HG02884 (cell line): ENCODE data around the gene EOMES.
"Not testable (repeated sequence)": the region's sequence is repeated elsewhere in the genome, so short reads cannot be mapped to it uniquely, and the experiment has no call there.

Experiments
- ATAC-seq: cut with Tn5 transposase; IDR thresholded peaks from one replicate; pipeline ENCODE4 v1.9.1; 2021; ENCODE audit warnings: mild to moderate bottlenecking, moderate library complexity; ENCODE audit not compliant: unreplicated experiment

Gene EOMES

DNA sequence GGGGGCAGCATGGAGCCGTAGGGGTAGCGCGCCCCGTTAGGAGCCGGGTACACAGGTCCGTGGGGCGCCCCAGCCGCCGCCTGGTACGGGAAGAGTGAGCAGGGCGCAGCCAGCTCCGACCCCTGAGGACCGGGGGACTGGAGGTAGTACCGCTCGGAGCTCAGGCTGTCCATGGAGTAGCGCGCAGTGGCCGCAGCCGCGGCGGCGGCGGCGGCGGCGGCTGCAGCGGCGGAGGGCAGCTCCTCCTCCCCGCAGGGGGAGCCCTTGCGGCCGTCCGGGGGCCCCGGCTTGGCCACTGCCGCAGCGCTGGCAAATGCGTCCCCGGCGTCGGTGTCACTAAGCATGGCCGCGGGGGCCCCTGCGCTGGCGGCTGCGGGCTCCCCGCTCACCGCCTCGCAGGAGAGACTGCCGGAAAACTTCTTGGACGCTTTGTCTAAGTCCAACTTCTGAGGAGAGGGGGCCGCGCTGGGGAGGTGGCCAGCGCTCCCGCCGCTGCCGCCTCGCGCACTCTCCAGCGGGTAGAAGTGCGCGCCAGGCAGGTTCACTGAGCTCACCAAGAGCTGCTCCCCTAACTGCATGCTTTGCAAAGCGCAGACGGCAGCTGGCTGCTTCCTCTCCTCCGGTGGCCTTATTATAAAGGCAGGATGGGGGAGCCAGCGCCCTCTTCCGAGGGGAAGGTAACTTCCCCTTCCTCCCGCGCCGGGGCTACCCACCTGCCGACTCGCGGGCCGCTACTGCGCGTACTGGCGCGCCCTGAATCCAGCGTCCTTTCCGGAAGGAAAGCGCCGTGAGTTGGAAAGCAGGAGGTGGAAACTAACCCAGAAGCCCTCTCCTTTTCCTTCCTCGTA, at the start of gene EOMES:
Gene EOMES, minus strand, starts transcription at position 607 of the 848 bp plus-strand sequence. Its CDS starts 29 bp downstream, at position 578.
- peak; percentile 55 for ATAC-seq

GRCh38 chr3:27770384-27770783, 48.3 kb upstream of the EOMES start:
- ATAC-seq = not testable (repeated sequence)

DNA sequence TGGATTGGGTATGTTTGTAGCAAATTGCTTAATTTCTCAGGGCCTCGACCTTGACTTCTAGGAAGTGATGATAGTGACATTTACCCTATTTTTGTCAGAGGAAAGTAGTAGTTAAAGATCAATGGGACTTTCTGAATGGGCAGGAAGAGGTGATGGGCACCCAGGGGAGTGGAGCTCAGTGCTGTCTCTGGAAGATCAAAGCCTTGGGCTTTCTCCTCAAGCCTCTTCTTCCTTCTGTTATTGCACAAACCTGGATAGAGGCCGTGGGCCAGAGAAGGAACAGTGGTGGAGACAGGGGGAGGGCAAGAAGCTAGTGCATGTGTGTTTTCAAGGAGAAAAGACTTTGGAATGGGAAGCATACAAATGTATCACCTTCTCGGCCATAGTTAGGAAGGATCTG, 44.9 kb upstream of the EOMES start:
- ATAC-seq = no peak

DNA sequence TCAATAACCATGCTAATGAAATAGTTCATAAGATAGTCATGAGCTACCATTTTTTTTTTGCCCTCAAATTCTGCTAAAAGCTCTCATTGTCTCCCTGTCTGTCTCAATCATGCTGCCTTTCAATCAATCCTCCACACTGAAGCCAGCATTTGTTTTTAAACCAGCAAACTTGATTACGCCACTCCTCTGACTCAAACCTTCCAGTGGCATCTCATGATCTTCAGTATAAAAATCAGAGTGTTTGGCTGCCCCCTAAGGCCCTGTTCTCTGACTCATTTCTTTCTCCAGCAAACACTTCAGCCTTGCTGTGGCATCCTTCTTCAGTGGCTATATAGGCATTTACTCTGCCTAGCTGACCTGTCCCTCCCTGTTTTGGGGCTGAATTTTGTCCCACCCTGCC, 36.0 kb upstream of the EOMES start:
- ATAC-seq = no peak

DNA sequence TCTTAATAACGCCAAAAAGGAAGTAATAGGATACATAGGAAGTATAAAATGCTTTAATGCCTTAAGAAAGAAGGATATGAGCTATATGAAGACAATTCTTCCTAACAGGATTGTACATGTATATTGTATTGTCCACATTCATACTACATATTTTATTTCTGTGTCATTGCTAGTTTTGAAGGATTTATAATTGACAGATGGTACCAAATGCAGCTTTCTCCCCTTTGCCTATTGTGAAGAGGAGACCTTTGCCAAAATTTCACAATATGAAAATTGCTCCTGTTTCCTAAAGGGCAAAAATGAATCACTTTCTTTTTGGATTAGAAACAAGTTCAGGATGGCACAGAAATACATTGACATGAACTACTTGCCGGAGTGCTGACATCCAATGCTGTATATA, 34.8 kb upstream of the EOMES start:
- ATAC-seq = no peak

- no peak for ATAC-seq
Measured at GRCh38 chr3:27752926-27753325, 30.8 kb upstream of the EOMES start.

- ATAC-seq = no peak
Measured at GRCh38 chr3:27749643-27750042, 27.5 kb upstream of the EOMES start.

- ATAC-seq = no peak
Measured at GRCh38 chr3:27746838-27747237, 24.7 kb upstream of the EOMES start.

DNA sequence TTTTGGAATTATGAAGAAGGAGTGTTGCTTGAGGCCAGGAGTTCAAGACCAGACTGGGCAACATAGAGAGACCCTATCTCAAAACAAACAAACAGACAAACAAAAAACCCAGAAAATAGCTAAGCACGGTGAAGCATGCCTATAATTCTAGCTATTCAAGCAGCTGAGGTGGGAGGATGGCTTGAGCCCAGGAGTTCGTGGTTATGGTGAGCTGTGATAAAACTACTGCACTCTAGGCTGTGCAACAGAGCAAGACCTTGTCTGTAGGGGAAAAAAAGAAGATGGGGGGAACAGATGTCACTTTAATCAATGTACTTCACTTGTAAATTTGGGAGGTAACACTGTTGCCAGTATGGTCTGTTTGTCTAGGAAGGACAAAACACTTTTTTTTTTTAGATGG, 18.7 kb upstream of the EOMES start:
- no peak for ATAC-seq

- ATAC-seq = no peak
Measured at GRCh38 chr3:27737091-27737490, 15.0 kb upstream of the EOMES start.

- no peak for ATAC-seq
Measured at GRCh38 chr3:27730774-27731659, 8.9 kb upstream of the EOMES start.

GRCh38 chr3:27729748-27730611, 7.9 kb upstream of the EOMES start:
- no peak for ATAC-seq

GRCh38 chr3:27729325-27729724, 7.2 kb upstream of the EOMES start:
- ATAC-seq = no peak

- no peak for ATAC-seq
Measured at GRCh38 chr3:27728195-27729087, 6.3 kb upstream of the EOMES start.

GRCh38 chr3:27726240-27726639, 4.1 kb upstream of the EOMES start:
- no peak for ATAC-seq

GRCh38 chr3:27724459-27725197, 2.5 kb upstream of the EOMES start:
- ATAC-seq = no peak

GRCh38 chr3:27723815-27724458, 1.8 kb upstream of the EOMES start:
- ATAC-seq = no peak

DNA sequence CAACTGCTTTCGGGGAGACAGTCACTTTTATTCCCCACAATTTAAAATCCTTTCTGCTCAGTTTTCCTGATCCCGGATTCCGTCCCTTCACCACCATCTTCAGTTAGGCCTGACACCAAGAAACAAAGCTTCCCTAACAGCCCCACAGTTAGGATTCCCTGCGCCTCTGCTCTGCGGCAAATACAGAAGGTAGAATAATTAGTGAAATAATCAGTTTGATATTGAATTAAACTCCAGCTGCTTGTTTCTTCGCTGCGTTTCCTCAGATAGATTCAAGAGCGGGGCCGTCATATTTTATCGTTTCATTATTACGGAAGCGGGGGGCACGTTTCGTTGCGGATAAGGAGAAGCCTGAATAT, 1.3 kb upstream of the EOMES start:
- no peak for ATAC-seq

- no peak for ATAC-seq
Measured at GRCh38 chr3:27723001-27723445, 900 bp upstream of the EOMES start.
